ENCODE results near the gene PPP1R9B.

Gene PPP1R9B

DNA sequence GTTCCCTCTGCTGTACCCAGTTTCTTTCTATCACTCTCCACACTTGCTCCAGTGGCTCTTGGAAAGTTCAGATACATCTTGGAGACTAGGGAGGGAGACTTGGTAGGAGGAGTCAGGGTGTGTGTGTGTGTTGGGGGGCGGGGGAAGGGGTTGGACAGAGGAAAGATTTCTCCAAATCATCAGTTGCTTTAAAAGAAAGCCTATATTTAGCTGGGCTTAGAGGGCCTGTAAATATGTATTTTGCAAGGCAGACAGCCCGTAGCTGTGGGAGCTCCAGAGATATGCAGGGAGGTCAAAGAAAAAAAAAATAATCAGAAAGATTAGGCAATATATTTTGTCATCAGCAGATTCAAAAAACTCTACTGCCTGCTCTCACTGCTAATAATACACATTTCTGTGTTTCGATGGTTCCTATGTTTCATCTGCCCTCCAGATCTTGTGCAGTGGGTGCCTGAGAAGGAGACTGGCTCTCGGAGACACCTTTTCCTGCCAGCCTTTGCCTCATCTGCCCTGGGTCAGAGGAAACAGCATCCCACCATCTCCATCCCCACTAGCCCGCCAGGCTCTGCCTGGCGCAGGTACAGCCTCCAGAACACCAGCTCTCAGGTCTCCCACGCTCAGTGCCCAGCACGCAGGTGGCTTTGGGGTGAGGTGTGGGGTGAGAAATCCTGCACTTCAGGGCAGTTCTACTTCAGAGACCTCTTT lies 4.8 kb upstream of the PPP1R9B start:
- no peak for DNase-seq (ENCODE audit: low read depth)

DNA sequence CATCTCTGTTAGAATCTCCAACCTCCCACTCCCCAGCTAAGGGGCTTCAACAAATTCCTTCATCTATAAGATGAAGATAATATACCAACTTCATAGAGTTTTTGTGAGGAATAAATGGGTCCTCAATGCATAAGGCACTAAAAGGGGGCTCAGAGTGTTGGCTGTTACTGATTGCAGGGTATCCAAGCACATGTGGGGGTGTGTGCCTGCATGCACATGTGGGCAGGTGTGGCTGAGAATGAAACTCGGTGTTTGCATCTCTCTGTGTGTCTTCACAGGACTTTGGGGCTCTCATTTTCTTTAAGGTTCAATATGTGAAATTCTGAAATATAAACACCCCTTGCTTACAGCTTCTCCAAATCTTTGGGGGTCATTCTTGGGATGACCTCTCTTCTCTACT lies 4.1 kb upstream of the PPP1R9B start:
- DNase-seq (ENCODE audit: low read depth), result no peak

DNA sequence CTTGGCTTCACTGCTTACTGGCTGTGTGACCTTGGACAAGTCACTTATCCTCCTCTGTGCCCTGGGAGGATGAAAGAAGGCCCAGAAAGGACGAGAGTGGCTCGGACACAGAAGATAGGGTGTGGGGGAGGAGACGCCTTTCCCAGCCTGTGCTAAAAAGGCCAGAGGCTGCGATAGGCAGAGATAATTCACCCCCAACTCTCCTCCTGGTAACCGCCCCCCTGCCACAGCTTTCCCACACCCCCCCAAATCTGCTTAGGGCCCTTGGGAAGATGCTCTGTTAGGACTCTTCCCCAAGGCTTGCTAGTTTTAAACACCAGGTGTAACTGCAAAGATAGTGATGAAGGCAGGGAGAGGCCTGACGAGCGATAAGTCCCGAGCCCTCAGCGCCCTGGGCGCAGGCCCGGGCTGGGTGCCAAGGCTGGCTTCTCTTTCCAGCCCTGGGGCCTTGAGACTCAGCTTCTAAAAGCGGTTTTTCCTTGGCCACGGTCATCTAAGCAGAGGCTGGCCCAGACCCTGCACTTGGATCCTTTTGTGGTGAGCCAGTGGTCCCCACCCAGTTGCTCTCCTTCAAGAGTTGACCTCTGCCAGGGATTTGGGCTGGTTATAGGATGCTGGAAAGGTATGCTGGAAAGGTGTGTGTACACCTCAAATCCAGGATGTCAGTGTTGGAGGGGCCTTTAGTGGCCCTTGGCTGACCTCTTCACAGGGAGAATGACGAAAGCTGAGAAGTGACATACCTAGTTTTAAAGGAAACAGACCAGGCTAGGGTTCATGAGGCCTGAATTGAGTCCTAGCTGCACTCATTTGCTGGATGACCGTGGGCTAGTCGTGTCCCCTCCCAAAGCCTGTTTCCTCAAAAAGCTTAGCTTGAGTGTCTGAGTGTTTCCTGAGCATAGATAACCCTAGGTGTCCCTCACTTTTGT lies 3.4 kb upstream of the PPP1R9B start:
- DNase-seq (ENCODE audit: low read depth), result no peak

DNA sequence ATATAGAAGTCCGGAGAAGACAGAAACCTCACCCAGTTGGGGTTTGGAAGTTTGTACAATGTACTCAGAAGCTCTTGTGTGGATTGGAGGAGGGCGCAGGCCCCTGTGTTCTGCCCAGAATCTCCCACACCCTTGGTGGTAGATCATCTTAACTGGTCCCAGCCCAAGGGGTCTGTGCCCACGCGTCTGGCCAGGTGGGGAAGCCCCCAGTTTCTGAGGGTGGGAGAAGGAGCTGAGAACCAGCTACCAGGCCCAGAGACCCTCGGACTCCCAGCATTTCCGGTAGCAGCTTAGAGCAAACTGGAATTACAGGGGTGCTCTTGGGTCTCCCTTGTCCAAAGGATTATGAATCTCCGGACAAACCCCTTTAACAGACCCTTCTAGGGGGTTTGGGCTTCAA lies 2.3 kb upstream of the PPP1R9B start:
- no peak for DNase-seq (ENCODE audit: low read depth)

DNA sequence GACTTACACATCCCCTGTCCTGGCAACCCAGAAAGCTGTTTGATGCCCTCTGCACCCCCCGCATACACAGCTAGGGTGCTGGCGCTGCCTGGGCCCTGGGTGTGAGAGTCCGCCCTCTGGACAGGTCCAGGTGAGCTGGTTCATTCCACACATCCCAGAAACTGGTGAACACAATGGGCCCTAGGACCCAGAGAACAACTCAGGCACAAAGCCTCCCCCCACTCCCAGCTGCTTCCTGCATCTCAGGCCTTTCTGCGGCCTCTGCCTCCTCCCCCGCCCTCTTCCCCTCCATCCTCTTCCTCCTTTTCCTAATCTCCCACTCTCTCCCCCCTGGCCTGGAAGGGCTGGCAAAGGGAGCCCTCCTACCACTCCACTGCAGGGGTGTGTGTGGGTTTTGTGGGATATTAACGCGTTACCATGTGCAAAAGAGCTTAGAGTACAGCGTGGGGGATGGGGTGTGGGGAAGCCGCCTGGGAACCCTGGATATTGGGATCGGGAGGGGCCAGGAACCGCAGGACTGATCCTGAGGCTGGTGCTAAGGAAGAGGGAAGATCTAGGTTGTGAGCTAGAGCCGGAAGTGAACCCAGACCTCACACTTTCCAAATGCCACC lies 1.6 kb upstream of the PPP1R9B start:
- DNase-seq (ENCODE audit: low read depth), result peak; percentile 33

DNA sequence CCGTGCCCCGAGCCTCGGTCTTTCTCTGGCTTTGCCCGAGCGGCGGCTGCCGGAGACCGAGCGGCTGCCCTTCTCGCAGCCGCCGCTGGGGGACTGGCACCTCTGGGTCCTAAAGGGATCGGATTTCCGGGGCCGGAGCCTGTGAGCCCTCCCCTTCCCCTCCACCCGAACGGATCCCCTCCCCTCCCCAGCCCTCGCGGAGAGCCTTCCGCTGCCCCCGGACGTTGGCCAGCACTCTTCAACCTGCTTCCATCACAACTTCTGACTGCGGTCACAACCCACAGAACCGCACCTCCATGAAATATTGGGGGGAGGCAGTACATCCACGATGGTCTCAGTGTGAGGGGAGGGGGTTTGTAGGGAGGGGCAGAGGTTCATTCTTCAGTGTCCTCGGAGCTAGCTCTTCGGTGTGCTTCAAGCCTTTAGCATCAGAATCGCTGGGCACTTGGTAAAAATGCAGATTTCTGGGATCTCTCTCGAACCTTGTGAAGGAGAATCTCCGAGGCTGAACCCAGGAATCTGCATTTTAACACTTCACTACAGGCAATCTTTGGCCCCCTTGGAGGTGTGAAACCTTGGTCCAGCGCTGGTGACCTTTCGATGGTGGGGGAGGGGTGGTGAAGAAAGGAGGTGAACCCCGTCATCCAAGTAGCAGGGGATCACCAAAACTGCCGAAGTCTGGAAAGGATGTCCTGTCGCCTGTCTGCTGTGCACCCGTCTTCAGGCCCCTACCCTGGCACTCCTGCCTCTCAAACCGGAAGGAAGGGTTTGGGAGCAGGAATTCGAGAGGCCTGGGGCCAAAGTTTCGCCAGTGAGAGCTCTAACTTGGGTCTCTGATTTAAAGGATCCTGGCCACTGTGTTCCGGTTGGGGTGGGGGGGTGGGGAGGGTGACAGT lies 812 bp upstream of the PPP1R9B start:
- DNase-seq (ENCODE audit: low read depth), result peak; percentile 82

DNA sequence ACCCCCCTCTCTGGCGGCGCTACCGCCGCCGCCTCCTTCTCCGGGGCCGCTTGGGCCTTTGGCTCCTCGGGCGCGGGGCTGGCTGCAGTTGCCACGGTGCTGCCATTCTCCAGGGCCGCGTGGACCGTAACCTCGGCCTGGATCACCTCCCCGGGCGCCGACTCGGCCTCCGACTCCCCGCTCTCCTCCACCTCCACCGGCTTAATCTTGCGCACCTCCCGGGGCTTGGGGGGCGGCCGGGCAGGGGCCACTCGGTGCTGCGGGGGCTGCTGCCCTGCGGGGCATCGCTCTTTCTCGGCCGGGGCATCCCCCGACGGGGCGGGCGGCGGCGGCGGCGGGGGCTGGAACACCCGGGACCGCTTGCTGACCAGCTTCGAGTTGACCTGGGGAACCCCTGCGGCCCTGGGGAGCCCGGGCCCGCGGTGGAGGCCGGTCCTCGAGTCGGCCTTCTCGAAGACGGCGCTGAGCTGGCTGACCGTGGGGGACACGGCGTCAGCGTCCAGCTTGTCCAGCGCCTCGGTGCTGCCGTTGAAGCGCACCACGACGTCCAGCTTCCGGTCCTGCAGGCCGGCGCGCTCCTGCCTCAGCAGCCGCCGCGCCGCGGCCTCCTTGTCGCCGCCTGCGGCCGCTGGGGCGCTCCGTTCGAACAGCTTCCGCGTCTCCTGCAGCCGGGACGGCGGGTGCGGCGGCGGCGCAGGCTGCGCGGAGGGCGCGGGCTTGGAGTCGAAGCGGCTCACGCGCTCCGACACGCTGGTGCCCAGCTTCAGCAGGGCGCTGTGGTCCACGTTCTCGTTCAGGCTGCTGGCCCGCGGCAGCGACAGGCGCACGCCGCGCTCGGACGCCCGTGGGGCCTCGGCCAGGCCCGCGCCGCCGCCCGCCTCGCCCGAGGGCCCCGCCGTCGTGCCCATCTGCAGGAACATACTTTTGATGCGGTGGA lies 792 bp downstream of the PPP1R9B start:
- DNase-seq (ENCODE audit: low read depth), result peak; percentile 39

DNA sequence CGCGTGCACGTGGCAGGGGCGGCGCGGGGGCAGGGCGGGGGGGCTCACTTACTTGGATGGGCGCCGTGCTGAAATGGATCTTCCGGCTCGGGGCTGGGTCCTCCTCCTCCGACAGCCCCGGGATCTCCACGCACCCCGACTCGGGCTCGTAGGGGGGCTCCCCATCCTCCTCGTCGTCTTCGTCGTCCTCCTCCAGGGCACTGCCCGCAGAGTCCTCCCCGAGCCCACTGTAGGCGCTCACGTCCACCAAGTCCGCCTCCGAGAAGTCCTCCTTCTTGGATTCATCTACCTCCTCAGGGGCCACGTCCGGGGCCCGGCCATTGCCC lies 1.4 kb downstream of the PPP1R9B start:
- no peak for DNase-seq (ENCODE audit: low read depth)

DNA sequence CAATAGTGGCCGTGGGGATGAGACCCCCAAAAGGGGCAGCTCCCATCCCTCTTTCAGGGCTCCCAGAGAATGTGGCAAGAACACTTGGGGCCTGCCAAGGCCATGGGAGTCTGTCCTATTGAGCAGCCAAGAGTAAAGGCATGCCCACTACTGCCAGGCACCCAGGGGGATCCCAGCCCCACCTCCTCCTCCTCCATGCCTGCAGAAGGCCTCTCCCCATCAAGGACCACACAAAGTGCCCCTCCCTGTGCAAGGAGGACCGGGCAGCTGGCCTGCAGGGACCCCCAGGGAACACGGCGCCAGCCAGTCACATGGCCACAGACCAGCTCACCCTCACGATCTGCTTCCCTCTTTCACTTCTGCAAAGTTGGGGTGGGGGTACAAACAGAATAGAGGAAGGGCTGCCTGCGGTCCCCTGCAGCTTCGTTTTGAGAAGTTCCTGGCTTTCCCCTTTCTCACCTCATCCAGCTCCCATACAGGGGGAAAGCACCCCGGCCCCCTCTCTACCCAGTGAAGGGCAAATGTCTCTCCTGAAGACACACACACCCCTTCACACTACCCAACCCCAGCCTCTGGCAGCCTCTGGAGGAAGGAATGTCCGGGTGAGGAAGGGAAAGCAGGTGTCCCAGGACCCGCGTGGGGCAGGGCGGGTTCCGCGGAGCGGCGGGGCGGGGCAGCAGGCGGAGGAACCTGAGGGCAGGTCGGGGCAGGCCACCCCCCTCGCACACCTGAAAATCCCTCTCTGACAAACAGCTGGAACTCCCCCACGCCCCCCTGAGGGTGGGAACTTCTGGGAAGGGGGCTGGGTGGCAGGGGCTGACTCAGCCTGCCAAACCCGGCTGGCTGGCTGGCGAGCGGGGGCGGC lies 2.0 kb downstream of the PPP1R9B start:
- DNase-seq (ENCODE audit: low read depth), result peak; percentile 69

DNA sequence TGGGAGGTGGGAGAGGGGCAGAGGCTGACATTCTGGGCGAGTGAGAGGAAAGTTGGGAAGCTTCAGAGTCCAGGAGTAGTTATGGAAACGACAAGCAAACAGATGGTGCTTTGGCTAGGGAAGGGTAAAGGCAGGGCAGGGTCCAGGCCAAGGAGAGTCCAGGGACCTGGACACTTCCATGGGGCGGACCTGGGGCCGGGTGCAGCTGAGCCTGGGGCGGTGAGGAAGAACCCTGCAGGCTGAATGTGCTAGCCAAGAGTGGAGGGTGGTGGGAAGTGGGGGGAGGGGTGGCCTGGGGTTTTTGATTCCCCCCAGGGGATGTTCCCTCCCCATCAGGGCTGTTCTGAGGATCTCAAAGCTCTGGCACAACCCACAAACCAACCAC lies 2.6 kb downstream of the PPP1R9B start:
- DNase-seq (ENCODE audit: low read depth), result no peak

DNA sequence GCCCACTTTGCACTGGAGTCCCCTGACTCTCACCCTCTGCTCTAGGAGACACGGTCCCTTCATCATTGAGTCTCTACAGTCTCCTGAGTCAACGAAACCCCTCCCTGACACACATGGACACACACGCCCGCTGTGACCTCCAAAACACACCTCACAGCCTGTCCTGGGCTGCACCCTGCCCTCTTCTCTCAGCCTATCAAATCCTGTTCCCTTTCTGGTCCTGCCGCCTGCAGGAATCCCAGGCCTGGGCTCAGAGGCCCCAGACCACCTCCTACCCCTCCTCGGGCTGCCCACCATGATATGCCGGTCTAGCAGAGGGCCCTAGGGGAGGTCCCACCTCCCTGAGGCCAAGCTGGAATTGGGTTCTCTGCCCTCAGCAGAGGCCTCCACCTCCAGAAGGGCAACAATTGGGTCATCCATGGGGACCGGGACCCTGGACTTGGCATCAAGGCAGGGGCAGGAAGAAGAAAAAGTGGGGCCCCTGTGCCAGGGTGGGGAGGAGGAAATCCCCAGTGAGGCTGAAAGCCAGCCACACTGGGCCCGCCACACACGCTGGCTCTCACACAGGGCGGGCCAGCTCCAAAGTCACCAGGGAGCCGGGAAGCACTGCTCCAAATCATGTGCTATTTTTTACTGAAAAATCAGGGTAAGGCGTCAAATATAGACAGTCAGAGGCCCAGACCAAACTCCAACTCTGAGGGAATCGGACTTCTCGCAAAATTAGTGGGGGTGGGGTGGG lies 3.4 kb downstream of the PPP1R9B start:
- DNase-seq (ENCODE audit: low read depth), result no peak

DNA sequence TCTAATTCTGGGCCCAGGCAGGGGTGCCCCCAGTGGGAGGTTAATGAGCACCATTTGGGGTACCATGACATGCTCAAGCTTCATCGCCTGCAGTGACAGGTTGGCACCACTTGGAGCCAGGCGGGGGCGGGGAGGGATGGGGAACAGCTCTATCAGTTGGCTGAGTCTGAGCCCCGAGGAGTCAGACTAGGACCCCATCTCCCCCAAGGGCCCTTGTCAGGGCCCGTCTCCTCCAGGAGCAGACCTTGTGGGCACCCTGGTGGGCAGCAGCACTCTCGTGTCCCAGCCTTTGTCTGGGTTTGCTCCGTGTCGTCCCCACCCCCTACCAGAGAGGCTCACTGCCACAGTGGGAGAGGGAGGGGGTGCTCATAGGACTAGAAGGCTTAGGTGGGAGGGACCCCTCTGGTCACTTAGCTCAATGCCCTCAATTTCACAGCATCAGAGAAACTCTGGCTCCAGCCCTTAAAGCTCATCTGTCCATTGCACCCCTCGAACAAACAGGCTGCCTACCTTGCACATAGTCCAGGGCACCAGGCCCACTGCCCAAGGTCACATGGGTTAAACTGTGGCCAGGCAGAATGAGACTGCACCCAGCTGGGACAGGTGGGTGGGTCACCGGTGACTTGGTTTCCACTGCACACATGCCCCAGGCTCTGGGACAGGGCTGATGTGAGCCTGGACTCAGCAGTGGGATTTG lies 4.1 kb downstream of the PPP1R9B start:
- no peak for DNase-seq (ENCODE audit: low read depth)

DNA sequence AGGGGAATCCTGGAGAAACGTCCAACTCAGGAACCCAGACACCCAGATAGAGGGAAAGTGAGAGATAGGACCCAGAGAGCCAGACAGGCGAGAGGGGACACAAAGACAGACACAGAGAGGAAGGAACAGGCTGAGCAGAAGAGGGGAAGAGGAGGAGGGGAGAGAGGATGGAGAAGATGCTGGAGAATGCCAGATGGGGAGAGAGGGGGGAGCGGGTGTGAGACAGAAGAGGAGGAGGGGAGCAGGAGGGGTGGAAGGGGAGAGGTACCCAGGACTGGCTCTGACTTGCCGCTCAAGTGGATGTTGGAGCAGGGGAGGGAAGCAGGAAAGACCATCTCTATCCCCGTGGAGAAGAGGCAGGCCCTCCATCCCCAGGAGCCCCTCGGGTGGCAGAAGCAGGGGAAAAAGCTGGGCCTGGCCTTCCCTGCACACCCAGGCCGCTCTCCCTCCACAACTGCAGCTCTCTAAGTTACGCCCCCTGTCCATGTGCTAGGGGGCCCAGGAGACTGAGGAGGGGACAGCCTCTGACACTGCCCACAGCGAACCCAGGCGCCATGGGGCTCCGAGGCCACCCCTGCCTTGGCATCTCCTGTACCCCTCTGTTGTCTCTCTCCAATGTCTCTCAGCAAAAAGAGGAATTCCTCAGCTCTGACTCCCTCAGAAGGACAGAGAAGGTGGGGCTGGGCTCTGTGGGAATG lies 4.8 kb downstream of the PPP1R9B start:
- DNase-seq (ENCODE audit: low read depth), result no peak

DNA sequence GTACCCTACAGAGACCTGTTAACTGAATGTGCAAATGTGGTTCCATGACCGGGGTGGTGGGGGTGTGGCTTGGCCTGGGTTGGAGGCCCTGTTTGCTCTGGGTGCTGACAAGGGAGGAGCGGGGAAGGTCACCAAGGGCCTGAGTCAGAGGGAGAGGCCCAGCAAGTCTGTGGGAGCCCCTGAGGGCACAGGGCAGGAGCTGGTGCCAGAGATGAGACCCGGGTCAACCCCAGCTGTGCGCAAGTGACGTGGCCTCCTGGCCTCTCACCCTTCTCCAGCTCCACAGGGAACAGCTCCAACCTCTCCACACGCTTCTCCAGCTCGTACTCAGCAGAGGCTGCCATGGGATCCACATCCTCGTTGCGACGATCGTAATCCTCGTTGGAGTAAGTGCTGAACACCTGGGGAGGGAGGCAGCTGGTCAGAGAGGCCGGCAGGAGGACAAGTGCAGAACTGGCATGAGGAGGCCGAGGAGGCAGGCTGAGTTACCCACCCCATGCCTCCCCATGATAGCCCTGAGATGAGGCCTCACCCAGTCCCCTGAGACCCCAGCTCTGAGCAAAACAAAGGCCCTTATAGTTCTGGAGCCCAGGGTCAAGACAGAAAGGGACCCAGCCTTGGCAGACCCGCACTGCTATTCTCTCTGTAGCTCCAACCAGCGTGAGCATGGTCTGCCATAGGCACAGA lies 5.5 kb downstream of the PPP1R9B start:
- no peak for DNase-seq (ENCODE audit: low read depth)

DNA sequence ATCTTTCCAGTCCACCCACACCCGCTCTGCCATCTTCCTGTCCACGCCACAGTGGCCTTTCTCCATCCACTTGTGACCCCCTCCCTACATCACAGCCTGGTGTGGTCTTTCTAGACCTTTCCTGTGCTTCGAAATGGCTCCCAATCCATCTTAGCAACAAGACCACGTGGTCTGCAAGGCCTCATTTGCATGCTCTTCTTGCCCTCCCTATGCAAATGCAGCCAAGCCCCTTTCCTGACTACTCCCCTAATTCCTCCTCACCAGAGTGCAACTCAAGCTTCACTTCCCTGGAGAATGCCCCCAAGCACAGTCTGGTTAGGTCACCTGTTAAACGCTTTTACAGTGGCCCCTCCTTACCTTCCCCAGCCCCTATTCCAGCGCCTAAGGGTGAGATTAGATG lies 6.1 kb downstream of the PPP1R9B start:
- DNase-seq (ENCODE audit: low read depth), result no peak

DNA sequence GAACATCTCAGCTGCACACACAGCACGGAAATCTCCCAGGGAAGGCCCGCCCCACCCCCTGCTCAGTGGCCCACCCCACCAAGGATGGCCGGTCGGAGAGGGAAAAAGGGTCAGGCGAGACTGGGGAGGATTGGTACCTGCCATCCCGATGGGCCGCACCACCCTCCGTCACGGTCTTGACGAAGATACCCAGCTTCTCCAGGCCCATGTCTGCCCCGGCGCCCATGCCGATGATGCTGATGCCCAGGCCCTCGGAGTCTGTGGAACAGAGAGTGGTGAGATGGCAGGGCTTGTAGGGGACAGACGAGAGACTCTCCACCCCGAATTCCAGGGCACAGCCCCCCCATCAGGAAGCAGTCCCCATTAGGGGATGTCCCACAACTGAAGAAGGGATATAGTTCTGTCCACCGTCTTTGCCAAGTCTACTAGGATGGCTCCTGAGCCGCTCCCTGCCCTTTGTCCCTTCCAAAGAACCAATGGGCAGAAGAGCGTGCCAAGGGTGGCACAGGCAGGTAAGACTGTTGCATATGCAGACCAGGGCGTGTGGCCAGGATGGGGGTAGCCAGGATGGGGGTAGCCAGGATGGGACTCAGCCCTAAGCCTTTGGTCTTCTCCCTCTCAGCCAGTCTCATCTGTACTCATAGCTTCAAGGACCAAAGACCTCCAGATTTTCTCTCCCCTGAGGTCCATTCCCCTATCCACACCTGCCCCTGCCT lies 6.9 kb downstream of the PPP1R9B start:
- no peak for DNase-seq (ENCODE audit: low read depth)

DNA sequence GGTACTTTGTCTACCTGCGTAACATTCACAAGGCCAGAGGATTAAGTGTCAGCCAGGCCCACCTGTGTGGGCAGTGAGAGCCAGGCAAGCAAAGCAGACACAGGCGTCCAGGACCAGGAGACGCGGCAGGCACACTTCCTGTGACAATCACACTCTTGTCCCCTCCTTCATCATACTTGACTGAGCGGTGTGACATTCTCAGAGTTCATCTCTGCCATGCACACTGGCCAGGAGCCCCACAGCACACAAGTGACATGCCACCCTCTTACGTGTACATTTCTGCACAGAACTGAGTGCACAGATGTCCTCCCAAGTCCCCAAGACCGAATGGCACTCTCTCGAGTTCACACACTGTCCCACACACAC lies 8.7 kb downstream of the PPP1R9B start:
- DNase-seq (ENCODE audit: low read depth), result no peak
